NB4 (cell line): ENCODE measurements around the gene GRIN2A.
A peak's percentile ranks its signal among the peaks of the same experiment; 100 is the strongest.

Experiments
- DNase-seq: peaks from one replicate; pipeline ENCODE4 v3.0.0; 2010; ENCODE audit warnings: low read depth
- H3K4me3 ChIP-seq: one replicate; pipeline ENCODE4 v1.5.1; 2011; ENCODE audit warnings: mild to moderate bottlenecking, low read depth, low read length, moderate library complexity
- CTCF ChIP-seq: IDR thresholded peaks from one replicate; pipeline ENCODE4 v1.5.1; 2012; ENCODE audit warnings: low read depth, low read length
- MAX ChIP-seq: IDR thresholded peaks from 2 replicates; pipeline ENCODE4 v1.6.1; 2011; ENCODE audit warnings: low read depth, low read length
- MYC ChIP-seq: IDR thresholded peaks from 2 replicates; pipeline ENCODE4 v1.6.1; 2011; ENCODE audit warnings: low read depth, low read length
- POLR2A ChIP-seq: IDR thresholded peaks from 2 replicates; pipeline ENCODE4 v1.6.1; 2011; ENCODE audit warnings: mild to moderate bottlenecking; ENCODE audit not compliant: insufficient read length; ENCODE audit errors: extremely low read depth

The GRIN2A gene

DNA sequence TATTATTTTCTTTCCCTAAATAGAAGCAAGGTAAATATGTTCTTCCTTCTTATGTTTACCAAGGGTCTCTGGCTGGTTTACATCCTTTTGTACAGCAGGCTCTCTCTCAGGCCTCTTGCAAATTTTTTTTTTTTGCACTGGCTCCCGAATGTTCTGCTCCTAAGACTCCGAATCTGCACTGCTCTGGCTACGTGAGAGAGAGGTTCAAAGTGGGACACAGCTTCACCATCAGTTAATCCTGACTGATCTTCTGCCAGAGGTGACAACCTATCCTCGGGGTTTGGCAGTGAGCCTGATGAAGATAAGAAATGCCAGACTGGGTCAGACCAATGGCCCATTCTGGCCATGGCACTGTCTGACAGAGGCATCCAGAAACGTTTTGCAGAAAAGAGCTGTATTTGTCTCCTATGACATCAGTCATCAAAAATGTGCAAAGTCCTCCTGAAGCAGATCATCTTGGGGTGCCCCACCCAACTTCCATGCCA is 136.9 kb downstream of the GRIN2A start:
- DNase-seq: no peak
- TF ChIP-seq MYC (no peak), POLR2A (no peak), MAX (no peak), CTCF (no peak)
- H3K4me3 ChIP-seq: no peak overlapping the region

DNA sequence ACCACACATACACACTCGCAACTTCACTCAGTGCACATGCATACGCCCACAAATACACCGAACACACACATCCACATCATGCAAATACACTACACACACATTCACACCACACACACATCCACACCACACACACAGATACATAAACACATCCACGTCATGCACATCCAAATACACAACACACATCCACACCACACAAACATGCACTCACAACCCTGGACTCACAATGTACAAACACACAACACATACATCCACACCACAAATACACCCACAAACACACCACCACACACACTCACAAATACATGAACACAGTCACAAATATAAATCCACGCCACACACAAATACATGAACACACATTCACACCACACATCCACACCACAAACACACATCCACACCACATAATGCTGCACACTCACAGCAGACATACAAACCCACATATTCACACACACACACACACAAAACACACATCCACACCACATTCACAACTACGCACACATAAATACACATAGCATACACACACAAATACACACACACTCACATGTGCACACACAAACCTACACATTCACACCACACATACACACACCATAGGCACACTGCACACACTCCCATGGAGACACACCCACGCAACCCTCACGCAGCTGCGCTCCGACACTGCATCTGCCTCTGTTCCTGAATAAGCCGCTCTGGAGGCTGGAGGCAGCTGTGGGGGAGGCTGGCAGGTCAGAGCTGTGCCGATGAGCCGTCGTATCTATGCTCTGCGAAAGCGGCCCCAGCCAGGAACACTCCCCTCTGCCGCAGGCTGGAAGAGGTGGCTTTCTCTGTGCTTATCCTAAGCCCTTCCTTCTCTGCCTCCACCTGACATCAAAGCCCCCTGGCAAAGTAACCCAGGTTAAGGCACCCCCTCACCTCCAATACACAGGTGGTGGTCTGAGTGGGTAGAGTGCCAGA is 141.8 kb downstream of the GRIN2A start:
- DNase-seq: no peak

GRCh38 chr16:10039220-10040096 is 142.8 kb downstream of the GRIN2A start:
- no peak overlapping the region for H3K4me3 ChIP-seq
- TF ChIP-seq POLR2A (no peak), CTCF (no peak), MYC (no peak), MAX (no peak)
- DNase-seq: peak; percentile 14

More for the DNA sequence above, 141.8 kb downstream of the GRIN2A start:
- no peak for TF ChIP-seq MAX
- TF ChIP-seq MYC: no peak
- TF ChIP-seq CTCF: no peak
- no peak for TF ChIP-seq POLR2A
- H3K4me3 ChIP-seq: no peak overlapping the region

- DNase-seq: no peak
- TF ChIP-seq MYC: no peak
- TF ChIP-seq POLR2A: no peak
- TF ChIP-seq MAX: no peak
- no peak overlapping the region for H3K4me3 ChIP-seq
Measured at GRCh38 chr16:10037751-10038150, 144.5 kb downstream of the GRIN2A start.

DNA sequence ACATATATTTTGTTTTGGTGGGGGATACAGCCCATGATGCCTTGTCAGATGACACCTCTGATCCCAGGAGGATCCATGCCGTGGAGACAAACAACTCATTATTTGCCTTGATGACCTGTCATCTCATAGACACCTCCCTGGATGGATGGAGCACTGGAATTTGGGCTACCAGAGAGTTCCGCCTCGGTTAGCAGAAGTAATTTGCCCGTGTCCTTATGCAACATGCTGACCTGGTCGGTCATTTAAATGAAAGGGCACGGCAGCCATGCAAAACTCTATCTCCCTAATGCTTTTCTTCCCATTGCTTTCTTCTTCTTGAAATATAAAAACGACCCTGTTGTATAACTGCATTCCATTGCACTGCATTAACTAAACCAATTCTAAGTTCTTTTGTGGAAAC is 145.3 kb downstream of the GRIN2A start:
- TF ChIP-seq POLR2A (no peak), MYC (no peak), CTCF (no peak), MAX (no peak)
- no peak overlapping the region for H3K4me3 ChIP-seq
- DNase-seq: no peak
